ENCODE data around the gene ZFP36L1. TPM values are rescaled to one million over a fixed set of nuclear protein-coding genes. Genes with fewer than 3 reads are reported as not detected.

Gene ZFP36L1, protein sequence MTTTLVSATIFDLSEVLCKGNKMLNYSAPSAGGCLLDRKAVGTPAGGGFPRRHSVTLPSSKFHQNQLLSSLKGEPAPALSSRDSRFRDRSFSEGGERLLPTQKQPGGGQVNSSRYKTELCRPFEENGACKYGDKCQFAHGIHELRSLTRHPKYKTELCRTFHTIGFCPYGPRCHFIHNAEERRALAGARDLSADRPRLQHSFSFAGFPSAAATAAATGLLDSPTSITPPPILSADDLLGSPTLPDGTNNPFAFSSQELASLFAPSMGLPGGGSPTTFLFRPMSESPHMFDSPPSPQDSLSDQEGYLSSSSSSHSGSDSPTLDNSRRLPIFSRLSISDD
- polyA plus RNA-seq (2014; cell fraction: cytosol; rRNA removed), result 1.4 and 3.7 TPM in 2 replicates
- polyA plus RNA-seq (2014; cell fraction: nucleus; rRNA removed), result 0.45 and 0.78 TPM in 2 replicates

GRCh38 chr14:68792979-68793733 lies at the start of gene ZFP36L1:
ZFP36L1 (minus strand) TSS chr14:68793067; CDS start chr14:68792938, 129 bp downstream.
- no peak for DNase-seq (ENCODE audit: low spot score)

- DNase-seq (ENCODE audit: low spot score), result no peak
Measured at GRCh38 chr14:68842298-68842697, 49.4 kb upstream of the ZFP36L1 start.

DNA sequence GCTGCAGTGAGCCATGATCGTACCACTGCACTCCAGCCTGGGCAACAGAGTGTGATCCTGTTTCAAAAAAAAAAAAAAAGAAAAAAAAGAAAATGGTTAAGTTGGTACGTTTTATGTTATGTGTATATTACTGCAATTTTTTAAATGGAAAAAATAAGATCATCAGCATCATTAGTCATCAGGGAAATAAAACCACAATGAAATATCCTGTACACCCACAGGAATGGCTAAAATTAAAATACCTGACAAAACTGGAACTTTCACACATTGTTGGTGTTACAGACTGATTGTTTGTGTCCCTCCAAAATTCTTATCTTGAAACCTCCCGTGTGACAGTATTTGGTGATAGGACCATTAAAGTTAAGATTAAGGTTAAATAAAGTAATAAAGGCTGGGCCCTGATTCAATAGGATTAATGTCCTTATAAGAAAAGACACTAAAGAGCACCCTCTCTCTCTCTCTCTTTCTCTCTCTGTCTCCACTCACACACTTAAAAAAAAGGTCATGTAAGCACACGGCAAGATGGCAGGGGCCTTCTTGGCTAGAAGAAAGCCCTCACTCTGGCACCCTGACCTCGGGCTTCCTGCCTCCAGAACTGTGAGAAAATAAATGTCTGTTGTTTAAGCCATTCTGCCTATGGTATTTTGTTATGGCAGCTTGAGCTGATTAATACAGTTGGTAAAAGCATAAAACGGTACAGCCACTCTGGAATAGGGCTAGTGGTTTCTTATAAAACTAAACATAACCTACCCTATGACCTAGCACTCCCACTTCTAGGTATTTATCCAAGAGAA lies 48.3 kb upstream of the ZFP36L1 start:
- DNase-seq (ENCODE audit: low spot score), result no peak

- DNase-seq (ENCODE audit: low spot score), result no peak
Measured at GRCh38 chr14:68840454-68840853, 47.6 kb upstream of the ZFP36L1 start.

GRCh38 chr14:68836082-68836481 lies 43.2 kb upstream of the ZFP36L1 start:
- no peak for DNase-seq (ENCODE audit: low spot score)

- DNase-seq (ENCODE audit: low spot score), result no peak
Measured at GRCh38 chr14:68834816-68835215, 41.9 kb upstream of the ZFP36L1 start.

DNA sequence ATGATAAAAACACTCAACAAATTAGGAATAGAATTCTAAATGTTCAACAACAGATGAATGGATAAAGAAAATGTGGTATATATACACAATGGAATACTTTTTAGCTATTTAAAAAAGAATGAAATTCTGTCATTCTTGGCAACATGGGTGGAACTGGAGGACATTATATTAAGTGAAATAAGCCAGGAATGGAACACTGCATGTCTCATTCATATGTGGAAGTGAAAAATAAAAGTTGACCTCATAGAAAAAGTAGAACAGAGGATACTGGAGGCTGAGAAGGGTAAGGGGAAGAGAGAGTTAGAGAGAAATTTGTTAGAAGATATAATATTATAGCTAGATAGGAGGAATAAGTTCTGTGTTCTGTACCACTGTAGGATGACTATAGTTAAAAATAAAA lies 35.8 kb upstream of the ZFP36L1 start:
- DNase-seq (ENCODE audit: low spot score), result no peak

- DNase-seq (ENCODE audit: low spot score), result no peak
Measured at GRCh38 chr14:68825729-68826128, 32.9 kb upstream of the ZFP36L1 start.

DNA sequence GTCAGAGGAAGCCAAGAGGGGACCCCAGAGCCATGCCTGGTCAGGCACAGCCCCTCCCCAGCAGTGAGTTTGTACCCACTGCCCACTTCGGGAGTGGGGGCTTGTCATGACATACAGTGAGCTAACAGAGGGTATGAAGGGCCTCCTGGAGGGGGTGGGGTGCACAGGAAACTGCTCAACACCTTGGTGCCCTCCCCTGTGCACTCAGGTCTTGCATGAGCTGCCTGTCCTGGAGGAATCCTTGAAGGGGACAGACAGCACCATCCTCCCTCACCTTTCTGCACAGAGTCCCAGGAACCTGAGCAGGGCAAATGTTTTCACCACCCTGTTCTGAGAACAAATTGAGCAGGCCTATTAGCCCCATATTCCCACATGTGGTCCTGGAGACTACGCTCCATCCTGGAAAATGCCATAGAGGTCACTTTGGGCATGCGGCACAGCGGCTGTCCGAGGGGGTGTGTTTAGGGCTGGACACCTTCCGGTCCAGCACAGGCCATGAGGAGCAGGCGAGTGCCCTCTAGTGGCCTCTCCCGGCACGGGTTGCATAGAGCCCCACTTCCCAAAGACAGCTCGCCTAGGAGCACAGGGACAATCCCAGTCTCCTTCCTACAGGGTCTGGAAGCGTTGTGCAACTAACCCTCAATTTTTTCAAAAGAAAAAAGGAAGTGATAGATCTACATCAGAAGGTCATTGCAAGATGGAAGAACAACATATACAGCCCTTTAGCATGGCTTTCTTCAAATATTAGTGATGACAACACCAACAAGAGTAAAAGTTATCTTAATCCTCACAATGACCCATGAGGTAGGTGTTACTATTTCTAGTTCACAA lies 31.9 kb upstream of the ZFP36L1 start:
- DNase-seq (ENCODE audit: low spot score), result peak; percentile 84

DNA sequence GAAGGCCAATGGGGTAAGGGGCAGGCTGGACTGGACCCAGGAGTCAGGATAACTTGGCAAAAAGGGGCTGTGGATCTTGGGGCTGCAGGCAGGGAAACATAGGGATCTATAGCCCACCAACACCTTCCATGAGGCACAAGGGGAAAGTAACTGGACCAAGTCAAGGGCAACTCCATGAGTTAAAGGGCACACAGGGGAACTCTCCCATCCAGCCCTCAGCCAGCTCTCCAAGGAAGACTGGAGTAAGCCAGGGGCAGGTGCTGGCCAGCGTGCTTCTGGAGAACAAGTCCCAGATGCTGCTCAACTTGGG lies 31.3 kb upstream of the ZFP36L1 start:
- no peak for DNase-seq (ENCODE audit: low spot score)

GRCh38 chr14:68823434-68824206 lies 30.8 kb upstream of the ZFP36L1 start:
- no peak for DNase-seq (ENCODE audit: low spot score)

DNA sequence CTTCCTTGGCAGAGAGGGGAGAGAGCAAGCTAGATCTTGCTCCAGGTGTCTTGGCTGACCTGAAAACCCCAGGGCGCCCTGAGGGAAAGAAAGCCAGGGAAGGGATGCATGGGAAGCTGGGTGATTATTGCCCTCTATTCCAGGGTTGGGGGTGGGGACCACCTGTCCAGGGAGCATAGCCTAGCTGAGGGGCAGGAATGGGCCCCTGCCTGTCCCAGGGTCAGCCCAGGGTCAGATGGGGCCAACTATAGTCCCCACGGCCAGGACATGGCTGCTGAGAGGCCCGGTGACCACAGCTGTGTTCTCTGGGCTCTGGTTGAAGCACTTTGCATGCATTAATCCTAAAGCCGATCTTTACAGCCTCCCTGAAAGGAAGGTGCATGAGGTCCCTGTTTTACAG lies 30.1 kb upstream of the ZFP36L1 start:
- DNase-seq (ENCODE audit: low spot score), result no peak

DNA sequence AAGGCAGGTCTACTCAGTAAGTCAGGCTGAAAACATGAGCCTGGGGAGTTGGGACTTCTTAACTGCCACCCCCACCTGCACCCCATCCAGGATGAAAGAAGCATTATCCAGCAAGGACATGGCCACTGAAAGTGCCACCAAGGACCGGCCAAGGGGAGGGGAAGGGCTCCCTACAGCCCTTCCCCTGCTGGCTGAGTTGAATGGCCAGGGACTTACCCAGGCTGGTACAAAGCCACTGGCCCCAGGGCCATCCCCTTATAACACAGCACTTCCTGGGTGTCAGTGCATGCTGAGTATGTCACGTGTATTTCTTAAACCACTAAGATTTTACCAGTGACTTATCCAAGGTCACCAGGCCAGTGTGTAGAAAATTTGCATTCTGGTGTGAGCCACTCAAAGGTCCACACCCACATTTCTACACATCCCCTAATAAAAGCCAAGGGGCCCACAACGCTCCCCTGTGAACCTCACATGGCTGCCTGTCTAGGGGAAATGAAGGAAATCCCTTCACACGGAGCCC lies 29.3 kb upstream of the ZFP36L1 start:
- no peak for DNase-seq (ENCODE audit: low spot score)

GRCh38 chr14:68820999-68821683 lies 28.3 kb upstream of the ZFP36L1 start:
- no peak for DNase-seq (ENCODE audit: low spot score)

DNA sequence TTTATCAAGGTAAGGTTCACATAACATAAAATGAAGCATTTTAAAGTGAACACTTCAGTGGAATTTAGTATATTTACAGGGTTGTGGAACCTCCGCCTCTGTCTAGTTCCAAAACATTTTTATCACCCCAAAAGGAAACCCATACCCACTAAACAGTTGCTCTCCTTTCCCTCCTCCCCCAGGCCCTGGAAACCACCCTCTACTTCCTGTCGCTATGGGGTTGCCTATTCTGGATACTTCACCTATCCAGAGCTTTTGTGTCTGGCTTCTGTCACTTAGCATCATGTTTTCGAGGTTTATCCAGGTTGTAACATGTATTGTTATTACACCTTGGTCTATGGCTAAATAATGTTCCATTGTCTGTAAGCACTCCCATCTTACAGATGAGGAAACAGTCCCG lies 27.7 kb upstream of the ZFP36L1 start:
- no peak for DNase-seq (ENCODE audit: low spot score)

- no peak for DNase-seq (ENCODE audit: low spot score)
Measured at GRCh38 chr14:68820119-68820518, 27.3 kb upstream of the ZFP36L1 start.

GRCh38 chr14:68819260-68819691 lies 26.4 kb upstream of the ZFP36L1 start:
- DNase-seq (ENCODE audit: low spot score), result no peak

DNA sequence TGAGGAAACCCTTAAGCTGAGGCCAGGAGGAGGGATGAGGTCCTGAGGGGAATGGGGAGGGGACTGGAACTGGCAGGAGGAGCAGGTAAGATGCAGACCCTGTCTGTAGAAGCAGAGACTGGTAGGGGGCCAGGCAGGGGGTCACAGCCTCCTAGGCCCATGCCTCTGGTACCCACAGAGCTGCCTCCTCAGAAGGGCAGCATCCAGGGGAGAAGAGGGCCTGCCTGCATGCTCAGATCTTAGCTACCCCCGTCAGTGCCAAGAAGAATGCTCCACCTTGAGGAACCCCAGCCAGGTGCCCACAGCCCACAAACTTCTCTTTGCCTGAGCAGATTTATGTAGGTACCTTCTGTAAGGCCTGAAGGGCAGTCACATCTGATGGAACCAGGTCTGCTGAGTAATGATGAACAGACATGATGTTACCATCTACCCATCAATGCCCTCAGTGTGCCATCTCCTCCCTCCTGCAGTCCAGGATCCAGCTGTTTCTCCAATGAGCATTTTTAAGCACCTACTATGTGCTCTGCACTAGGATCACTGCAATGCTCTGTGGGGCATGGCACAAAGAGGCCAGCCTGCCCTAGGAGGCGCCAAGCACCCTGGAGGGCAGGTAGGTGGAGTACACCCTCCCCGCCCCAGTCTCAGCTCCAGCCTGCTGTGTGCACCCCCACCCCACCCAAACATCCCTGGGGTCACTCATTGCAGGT lies 24.8 kb upstream of the ZFP36L1 start:
- DNase-seq (ENCODE audit: low spot score), result no peak

DNA sequence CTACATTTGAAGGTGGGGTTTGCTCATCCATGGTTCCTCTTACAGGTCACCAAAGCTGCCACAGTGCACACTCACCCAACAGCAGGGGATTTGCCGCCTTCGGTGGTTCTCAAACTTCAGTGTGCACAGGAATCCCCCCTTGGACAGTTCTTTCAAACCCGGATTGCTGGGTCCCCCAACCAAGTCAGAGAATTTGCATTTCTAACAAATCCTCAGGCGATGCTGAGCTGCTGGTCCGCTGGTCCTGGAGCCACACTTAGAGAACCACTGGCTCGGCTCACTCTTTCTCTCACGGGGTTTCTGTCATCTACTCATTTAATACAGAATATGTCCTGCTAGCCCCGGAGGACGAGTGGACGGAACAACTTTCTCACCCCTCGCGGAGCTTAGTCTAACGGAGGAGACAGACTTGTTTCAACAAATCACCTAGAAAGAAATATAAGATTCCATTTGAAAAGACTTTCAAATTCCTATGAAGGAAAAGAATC lies 24.1 kb upstream of the ZFP36L1 start:
- no peak for DNase-seq (ENCODE audit: low spot score)

All from SK-N-DZ (cell line).